ENCODE results near the gene NEIL3. TPM values are rescaled to one million over a fixed set of nuclear protein-coding genes. Genes with fewer than 3 reads are reported as not detected.

Gene NEIL3
- total RNA-seq, 4 donors from 2014 or later: 1.1 to 3.1 (median 2.1) TPM

- no peak for TF ChIP-seq CTCF (IDR thresholded peaks at IDR 0.05)
- no peak for TF ChIP-seq POLR2A (IDR thresholded peaks at IDR 0.05)
- TF ChIP-seq EP300 (IDR thresholded peaks at IDR 0.05): no peak
- TF ChIP-seq POLR2AphosphoS5 (IDR thresholded peaks at IDR 0.05): no peak
- H3K27ac ChIP-seq: no peak overlapping the region
- WGBS: 62% methylated on average over 8 of the region's 8 CpGs
- H3K9me3 ChIP-seq: no peaks in the 10 kb centered on the region
- no peak overlapping the region for H3K4me3 ChIP-seq
- H3K27me3 ChIP-seq: no peaks in the 10 kb centered on the region
- no peak for DNase-seq (ENCODE audit: low spot score in 2 of 2)
- H3K36me3 ChIP-seq: no peaks in the 10 kb centered on the region
- H3K4me1 ChIP-seq: peaks cover 3% of the 10 kb centered on the region
Measured at GRCh38 chr4:177393236-177393635, 83.6 kb downstream of the NEIL3 start.

GRCh38 chr4:177396352-177396751, 86.7 kb downstream of the NEIL3 start:
- H3K9me3 ChIP-seq: no peaks in the 10 kb centered on the region
- TF ChIP-seq CTCF (IDR thresholded peaks at IDR 0.05) (no peak), POLR2AphosphoS5 (IDR thresholded peaks at IDR 0.05) (no peak), POLR2A (IDR thresholded peaks at IDR 0.05) (no peak)
- no peak for DNase-seq (ENCODE audit: low spot score in 2 of 2)
- H3K36me3 ChIP-seq: no peaks in the 10 kb centered on the region
- H3K27me3 ChIP-seq: no peaks in the 10 kb centered on the region
- no peak overlapping the region for H3K4me3 ChIP-seq
- WGBS: 76% methylated on average over 2 of the region's 2 CpGs
- no peak overlapping the region for H3K27ac ChIP-seq
- no peaks in the 10 kb centered on the region for H3K4me1 ChIP-seq

GRCh38 chr4:177400030-177400429, 90.4 kb downstream of the NEIL3 start:
- TF ChIP-seq CTCF (IDR thresholded peaks at IDR 0.05) (no peak), POLR2A (IDR thresholded peaks at IDR 0.05) (no peak), EP300 (IDR thresholded peaks at IDR 0.05) (no peak), POLR2AphosphoS5 (IDR thresholded peaks at IDR 0.05) (no peak)
- Histone ChIP-seq H3K27me3 (no peaks in the 10 kb centered on the region), H3K9me3 (no peaks in the 10 kb centered on the region), H3K4me3 (no peak overlapping the region), H3K4me1 (no peaks in the 10 kb centered on the region), H3K36me3 (no peaks in the 10 kb centered on the region), H3K27ac (no peak overlapping the region)
- WGBS: 56% methylated on average over 2 of the region's 2 CpGs
- DNase-seq (ENCODE audit: low spot score in 2 of 2): no peak

GRCh38 chr4:177401658-177402273, 92.1 kb downstream of the NEIL3 start:
- H3K27ac ChIP-seq: no peak overlapping the region
- WGBS: 76% methylated on average over 5 of the region's 5 CpGs
- H3K4me3 ChIP-seq: no peak overlapping the region
- no peak for TF ChIP-seq POLR2A (IDR thresholded peaks at IDR 0.05)
- TF ChIP-seq POLR2AphosphoS5 (IDR thresholded peaks at IDR 0.05): no peak
- TF ChIP-seq CTCF (IDR thresholded peaks at IDR 0.05): no peak
- no peak for TF ChIP-seq EP300 (IDR thresholded peaks at IDR 0.05)
- no peaks in the 10 kb centered on the region for H3K27me3 ChIP-seq
- no peaks in the 10 kb centered on the region for H3K4me1 ChIP-seq
- H3K9me3 ChIP-seq: no peaks in the 10 kb centered on the region
- DNase-seq (ENCODE audit: low spot score in 2 of 2): no peak
- no peaks in the 10 kb centered on the region for H3K36me3 ChIP-seq

GRCh38 chr4:177403746-177404145, 94.1 kb downstream of the NEIL3 start:
- Histone ChIP-seq H3K27me3 (no peaks in the 10 kb centered on the region), H3K27ac (no peak overlapping the region), H3K9me3 (no peaks in the 10 kb centered on the region), H3K4me1 (no peaks in the 10 kb centered on the region), H3K4me3 (no peak overlapping the region), H3K36me3 (no peaks in the 10 kb centered on the region)
- 73% methylated on average over 6 of the region's 6 CpGs for WGBS
- no peak for DNase-seq (ENCODE audit: low spot score in 2 of 2)
- no peak for TF ChIP-seq POLR2A (IDR thresholded peaks at IDR 0.05)
- no peak for TF ChIP-seq EP300 (IDR thresholded peaks at IDR 0.05)
- TF ChIP-seq CTCF (IDR thresholded peaks at IDR 0.05): no peak
- no peak for TF ChIP-seq POLR2AphosphoS5 (IDR thresholded peaks at IDR 0.05)

Data from suprapubic skin (tissue), 4 donors.